ENCODE measurements around the gene LSM14B.
A peak's percentile ranks its signal among the peaks of the same experiment; 100 is the strongest.

Gene LSM14B

DNA sequence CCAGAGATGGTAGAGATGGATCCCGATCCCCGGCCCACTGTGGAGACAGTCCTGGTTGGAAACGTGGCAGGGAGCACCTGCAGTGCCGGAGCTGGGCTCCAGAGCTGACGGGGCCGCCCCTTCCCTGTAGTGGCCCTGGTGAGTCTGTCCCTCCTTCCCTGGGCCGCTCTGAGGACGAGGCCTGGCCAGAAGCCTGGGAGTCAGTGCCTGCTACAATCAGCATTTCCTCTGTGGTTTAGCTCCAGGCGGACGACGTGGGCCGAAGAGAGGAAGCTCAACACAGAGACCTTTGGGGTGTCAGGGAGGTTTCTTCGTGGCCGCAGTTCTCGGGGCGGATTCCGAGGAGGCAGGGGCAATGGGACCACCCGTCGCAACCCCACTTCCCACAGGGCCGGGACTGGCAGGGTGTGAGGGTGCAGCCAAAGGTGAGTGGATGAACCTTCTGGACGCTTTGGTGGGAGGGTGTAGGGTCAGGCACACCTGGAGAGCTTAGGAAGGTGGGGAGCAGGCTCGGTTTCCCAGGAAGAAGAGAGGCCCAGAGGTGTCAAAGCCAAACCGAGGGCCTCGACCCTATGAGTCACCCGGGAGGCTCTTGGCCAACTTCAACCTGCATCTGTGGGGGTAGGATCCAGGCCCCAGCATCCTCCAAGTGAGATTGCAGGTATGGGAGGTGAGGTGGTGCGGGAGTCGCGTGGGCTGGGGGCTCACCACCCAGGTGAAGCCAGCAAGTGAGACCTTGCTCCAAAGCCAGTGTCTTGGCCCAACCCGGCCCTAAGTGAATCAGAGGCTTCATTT lies 11.0 kb downstream of the LSM14B start:
- no peak for DNase-seq (ENCODE audit: low spot score)

DNA sequence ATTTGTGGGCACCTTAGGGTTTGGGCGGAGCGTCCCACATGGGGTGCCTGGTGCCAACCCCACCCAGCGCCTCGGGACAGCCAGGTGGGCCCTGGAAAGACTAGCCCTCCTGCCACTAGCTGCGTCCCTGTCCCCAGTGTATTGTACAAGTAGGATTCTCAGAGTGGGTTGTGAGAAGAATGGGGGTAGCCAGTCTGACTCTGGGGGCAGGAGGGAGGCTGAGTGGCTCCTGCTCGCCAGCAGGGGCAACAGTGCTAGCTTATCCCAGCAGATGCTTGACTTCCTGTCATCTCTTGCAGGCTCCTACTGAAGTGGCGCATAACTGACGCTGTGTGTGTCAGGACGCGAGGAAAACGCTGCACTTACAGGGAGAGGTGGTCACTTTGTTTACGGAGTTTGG lies 11.6 kb downstream of the LSM14B start:
- peak; percentile 40 for DNase-seq (ENCODE audit: low spot score)

DNA sequence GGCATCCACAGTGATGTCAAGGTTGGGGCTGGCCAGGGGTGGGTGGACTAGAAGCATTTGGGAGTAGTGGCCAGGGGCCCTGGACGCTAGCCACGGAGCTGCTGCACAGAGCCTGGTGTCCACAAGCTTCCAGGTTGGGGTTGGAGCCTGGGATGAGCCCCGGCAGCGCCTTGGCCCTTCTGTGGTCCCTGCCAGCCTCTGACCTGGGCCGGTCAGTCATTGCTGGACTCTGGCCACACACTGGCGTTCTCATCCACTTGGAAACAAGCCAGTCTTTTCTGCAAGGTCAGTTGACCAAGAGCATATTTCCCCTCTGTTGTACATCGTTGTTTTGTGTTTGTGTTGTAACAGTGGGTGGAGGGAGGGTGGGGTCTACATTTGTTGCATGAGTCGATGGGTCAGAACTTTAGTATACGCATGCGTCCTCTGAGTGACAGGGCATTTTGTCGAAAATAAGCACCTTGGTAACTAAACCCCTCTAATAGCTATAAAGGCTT lies 12.5 kb downstream of the LSM14B start:
- no peak for DNase-seq (ENCODE audit: low spot score)

DNA sequence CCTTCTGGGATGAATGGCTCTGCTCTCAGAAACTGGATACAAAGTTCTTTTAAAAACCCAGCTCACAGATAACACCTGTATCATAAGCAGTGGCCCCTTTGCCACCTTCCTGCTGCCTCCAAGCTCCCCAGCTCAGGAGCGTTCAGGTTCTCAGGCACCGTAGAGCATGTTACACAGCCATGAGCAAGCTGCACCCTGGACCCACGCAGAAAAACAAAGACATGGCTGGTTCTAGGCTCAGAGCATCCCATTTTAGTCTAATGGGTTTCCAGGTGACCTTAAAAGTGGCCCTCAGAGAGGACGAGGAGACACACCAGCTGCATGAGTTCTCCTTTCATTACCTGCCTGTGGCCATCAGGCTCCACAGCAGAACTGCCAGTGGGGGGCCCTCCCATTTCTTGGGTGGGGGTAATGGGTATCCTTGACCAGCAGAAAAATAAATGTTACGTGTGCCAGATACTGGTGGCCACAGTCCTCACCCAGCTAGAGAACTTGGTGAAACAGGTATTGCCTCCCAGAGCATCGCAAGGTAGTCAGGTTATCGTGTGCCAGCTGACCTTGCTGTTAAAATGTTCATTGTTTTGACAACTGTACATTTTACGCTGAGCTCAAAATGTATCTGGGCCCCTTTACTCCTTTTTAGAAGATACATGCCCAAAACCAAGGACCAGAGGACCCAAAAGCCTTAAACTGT lies 13.4 kb downstream of the LSM14B start:
- no peak for DNase-seq (ENCODE audit: low spot score)

DNA sequence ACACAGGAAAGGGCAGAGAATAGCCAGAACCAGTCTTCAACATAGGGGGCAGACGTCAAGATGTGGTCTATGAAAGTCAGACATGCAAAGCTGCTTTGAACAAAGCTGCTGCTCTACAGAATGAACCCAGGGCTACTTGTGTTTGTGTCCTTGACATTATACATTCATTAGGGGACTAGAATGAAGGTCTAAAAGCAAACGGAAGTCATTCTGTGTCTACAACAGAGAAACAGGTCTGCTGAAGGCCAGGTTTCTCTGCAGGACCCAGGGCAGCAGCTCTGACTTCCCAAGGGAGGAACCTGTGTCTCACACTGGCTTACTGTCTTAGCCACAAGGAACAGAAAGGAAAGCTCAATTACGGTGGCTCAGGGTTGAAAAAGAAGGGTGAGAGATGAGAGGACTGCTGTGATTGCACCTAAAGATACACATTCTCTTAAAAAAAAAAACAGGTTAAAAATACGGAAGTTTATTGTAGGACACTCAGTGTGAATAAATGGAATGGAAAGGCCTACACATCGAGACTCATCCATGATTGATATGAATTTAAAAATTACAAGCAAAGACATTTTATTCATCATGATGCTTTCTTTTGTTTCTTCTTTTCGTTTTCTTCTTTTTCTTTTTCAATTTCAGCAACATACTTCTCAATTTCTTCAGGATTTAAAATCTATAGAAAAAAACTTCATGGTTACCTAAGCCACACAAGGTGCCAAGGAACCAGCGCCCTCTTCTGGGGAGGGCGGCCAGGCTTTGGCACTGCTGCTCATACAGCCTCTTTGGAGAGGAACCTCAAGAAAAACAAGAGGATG lies 14.2 kb downstream of the LSM14B start:
- DNase-seq (ENCODE audit: low spot score): peak; percentile 67

DNA sequence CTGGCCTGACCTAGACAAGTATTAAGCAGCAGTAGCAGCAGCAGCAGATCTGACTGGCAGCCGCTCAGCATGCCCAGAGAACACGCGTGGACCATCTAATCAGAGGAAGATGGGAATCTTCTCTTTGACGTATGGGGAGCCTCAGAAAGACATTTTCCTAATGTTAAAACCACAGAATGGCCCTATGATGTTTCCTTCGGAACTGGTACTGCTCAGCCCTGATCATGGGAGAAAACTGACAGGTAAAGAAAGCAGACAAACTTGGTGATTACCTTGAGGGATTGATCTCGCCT lies 14.8 kb downstream of the LSM14B start:
- DNase-seq (ENCODE audit: low spot score): no peak

DNA sequence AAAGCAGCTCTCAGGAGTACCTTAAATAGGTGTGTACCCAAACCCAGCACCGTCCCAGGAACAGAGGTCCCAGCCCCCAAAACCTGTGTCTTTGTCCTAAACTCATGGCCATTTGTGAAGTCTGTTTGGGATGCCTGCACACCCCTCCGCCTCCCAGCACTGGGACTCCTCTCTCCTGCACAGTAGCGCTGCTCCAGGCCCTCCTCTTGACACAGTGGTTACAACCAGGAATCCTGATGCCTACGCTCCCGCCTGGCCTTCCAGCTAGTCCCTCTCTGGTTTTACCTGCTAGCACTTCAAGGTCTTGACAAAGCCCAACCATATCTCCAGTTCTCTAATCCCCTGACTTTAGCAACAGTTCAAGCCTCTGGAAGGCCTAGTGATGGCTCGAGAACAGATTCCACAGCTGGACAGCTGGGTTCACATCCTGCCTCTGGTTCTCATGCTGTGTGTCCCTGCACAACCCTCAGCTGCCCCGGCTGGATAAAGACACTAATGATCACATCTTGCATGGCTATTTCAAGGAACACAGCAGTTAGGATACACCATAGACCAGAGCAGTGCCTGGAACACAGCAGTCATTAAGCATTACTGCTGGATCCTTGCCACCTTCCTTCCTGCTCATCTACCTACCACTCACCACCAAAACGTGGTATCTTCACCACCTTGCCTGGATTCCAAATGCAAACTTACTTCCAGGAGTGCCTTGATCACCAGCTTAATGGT lies 15.4 kb downstream of the LSM14B start:
- no peak for DNase-seq (ENCODE audit: low spot score)

DNA sequence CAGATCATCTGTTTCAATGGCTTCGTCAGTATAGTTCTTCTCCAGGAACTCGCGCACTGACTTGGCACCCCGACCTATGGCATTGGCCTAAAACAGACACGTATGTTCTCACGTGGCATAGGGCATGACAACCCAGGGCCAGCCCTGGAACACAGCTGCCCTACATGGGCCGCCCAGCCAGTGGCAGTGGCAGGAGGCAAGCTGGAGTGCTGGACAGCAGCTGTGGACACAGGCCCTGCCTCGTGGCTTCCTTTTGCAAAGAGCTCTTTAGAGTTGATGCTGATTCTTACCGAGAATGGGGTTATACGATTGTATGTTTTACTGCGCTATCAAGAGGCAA lies 15.9 kb downstream of the LSM14B start:
- DNase-seq (ENCODE audit: low spot score): no peak

DNA sequence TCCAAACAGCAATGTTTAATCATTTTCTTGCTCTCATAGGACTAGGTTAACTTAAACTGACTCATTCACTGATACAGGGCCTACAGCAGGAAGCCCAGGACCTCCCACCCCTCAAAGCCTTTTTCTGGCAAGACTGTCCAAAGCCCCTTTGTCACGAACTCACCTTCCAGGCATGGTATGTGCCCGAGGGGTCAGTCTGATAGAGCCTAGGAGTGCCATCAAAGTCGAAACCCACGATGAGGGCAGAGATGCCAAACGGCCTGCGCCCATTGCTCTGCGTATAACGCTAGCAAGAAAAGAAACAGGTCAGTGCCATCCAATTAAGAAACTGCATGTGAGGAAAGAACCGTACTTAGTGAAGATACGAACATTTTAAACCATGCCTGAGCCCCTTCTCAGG lies 16.6 kb downstream of the LSM14B start:
- DNase-seq (ENCODE audit: low spot score): no peak

DNA sequence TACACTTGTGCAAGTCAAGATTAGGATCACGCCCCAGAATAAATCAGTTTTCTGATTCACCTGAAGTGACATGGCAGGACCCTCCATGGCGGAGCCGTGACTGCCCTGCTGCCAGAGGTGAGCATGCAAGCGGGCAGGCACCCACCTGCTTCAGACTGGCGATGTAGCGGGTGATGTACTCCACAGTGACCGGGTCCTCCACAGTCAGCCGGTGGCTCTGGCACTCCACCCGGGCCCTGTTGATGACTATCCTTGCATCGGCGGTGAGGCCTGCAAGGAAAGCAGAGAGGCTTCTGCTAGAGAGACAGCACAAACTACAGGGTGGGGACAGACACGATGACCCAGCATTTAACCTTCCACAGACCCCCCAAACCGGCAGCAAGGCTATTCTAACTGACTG lies 17.4 kb downstream of the LSM14B start:
- no peak for DNase-seq (ENCODE audit: low spot score)

DNA sequence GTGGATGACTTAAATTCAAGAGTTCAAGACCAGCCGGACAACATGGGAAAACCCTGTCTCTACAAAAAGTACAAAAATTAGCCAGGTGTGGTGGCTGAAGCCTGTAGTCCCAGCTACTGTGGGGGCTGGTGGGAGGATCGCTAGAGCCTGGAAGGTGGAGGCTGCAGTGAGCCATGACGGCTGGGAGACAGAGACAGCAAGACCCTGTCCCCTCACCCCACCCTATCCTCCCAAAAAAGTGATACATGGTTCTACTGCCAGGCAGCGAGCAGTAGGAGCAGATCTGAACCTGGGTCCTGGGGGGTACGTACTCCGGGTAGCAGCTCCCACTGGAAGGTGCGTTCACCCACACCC lies 18.7 kb downstream of the LSM14B start:
- DNase-seq (ENCODE audit: low spot score): no peak

DNA sequence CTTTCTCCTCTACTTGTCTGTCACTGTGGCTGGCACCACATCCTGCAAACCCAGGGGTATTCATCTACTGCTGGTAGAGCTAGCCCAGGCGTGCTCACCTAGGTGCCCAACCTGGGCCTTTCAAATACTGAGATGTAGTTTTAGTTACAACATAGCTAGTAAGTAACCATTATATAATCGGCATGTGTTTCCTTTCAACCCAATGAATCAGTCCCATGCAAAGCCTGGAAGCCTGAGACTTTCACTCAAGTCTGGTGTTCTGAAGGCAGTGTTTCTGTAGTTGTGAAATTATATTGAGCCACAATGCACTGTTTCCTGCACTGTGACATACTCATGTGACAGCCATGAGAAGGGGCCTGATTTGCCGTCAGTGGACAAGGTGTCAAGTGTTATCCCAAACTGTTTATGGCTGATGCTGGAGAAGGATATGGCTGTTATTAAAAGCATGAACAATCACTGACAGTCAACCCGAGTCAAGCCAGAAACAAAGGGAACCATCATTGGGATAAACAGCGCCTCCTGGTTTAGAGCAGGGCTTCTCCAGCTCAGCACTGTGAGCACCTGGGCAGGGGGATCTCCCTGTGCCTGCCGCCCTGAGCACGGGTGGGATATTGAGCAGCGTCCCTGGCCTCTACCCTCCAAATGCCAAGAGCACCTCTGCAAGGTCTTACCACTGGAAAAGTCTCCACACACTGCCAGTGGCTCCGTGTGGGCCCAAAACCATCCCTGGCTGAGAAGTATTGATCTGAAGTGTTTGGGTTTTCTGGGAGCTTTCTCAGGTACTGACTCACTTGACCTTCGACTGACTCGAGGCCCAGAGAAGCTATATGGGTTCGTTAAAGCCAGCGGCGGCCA lies 19.3 kb downstream of the LSM14B start:
- no peak for DNase-seq (ENCODE audit: low spot score)

DNA sequence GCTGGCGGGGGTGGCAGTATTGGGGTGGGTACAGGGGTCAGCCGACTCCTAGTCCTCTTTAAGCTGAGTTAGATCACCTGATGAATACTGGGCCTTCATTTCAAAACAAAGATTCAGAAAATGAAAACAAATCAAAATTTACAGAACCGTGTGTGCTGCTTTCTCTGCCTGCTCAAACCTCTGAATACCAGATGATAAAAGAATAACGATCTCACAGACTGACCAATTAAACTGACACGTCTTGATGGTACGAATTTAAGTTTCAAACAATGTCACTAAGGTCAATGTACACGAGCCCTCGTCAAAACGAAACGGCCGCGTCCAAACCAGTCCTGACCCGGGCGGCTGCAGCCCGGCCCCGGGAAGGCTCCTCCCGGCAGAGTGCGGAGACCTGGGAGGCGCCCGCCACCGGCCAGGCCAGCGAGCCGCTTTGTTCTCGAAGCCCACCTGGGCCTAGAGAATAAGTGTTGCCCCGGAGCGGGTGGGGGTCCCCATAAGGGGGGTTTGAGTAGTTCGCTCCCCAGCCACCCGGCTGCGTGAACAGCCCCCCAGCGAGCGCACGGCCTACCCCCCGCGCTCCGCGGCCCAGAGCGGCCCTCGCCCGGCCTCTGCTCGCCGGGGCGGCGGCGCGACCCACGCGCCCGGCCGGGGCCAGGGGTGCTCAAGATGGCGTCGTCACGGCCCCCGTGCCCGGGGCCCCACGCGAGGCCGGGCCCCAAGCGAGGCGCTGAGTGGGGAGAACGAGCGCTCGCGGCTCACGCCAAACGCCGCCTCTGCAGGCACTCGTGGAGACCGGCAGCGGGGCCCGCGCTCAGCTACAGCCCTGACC lies 20.2 kb downstream of the LSM14B start:
- DNase-seq (ENCODE audit: low spot score): peak; percentile 31

DNA sequence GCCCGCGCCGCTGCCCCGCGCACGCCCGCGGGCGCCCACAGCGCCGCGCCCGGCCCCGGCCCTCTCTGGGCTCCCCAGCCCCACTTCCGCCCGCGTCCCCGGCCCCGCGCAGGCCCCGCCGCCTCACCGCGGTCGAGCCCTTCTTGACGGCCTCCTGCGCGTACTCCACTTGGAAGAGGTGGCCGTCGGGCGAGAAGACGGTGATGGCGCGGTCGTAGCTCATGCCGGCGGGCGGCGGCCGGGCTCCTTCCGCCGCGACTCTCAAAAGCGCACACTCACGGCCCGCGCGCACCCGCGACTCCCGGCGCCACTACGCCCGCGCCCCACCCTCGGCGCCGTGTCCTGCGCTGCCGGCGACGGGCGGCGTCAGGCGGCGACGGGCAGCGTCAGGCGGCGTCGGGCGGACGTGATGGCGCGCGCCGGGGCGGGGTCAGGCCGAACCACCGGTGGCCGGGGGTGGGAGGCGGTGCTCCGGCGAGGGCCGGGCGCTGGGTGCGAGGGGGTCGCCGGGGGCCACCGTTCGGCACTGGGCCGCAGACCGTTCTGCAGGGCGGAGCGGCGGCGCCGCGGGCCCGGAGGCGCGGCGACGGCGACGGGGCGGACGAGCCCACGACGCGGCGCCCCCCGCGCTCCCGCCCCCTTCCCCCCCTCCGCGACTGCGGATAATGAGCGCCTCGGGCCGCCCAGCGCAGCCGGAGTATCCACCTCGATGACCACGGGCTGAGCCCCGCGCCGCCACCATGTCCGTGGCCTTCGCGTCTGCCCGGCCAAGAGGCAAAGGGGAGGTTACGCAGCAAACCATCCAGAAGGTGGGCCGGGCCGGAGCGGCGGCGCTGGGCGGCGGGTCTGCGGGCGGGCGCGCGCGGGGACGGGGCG lies 21.0 kb downstream of the LSM14B start, which contains the start of the genes PSMA7 and SS18L1:
Gene PSMA7 (minus strand): TSS at position 314 of the 876 bp plus-strand sequence. CDS start 91 bp downstream, at position 223.
Gene SS18L1 (plus strand): TSS at position 689 of the 876 bp plus-strand sequence. CDS start 52 bp downstream, at position 741.
- DNase-seq (ENCODE audit: low spot score): peak; percentile 91

DNA sequence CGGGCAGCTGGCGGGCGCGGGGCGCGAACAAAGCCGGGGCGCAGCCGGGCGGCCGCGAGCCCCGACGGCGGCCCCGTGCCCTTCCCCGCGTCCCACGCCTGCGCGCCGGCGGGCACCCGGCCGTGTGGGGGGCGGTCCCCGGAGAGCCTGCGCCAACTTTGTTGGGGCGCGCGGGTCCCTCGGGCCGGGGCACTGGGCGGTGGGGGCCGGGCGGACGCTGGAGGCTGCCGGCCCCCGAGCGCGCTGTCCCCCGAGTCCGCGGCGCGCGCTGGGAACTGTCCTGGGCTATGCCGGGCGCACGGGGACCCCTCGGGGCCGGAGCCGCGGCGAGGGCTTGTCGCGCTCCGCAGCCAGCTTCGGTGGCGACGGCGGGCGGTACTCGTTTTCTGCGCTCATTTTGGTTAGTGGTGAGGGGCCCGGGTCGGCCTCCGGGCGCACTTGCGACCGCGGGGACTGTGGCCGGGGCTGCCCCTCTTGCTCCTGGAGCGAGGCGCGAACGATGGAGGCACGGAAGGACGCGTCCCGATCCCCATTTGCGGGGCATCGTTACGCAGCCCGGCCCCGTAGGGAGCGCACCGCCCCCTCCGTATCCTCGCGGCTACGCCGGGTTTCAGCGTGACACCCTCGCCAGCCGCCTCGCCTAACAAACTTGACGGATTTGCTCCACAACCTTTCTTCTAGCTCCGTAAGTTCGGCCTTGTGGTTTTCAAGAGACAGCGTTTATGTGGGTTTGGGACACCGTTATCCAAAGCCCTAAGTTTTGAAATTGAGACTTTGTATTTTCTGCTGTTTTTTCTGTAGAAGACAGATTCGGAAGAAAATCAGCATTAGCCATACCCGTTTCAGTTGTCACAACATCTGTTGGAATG lies 21.9 kb downstream of the LSM14B start:
- peak; percentile 82 for DNase-seq (ENCODE audit: low spot score)

DNA sequence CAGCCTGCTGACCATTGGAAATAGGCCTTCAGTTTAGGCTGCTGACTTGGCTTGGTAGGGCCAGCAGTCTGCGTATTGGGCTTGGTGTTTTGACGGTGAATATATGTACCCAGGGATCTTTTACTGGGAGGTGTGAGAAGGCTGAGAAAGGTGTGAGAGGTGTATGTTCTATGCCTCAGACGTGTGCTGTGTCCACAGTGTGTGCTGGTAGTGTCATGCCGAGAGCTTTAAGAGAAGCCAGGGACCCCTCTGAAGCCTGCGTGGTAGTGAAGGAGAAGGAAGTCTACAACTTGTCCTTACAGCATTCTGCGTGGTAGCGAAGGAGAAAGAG lies 23.4 kb downstream of the LSM14B start:
- DNase-seq (ENCODE audit: low spot score): no peak

DNA sequence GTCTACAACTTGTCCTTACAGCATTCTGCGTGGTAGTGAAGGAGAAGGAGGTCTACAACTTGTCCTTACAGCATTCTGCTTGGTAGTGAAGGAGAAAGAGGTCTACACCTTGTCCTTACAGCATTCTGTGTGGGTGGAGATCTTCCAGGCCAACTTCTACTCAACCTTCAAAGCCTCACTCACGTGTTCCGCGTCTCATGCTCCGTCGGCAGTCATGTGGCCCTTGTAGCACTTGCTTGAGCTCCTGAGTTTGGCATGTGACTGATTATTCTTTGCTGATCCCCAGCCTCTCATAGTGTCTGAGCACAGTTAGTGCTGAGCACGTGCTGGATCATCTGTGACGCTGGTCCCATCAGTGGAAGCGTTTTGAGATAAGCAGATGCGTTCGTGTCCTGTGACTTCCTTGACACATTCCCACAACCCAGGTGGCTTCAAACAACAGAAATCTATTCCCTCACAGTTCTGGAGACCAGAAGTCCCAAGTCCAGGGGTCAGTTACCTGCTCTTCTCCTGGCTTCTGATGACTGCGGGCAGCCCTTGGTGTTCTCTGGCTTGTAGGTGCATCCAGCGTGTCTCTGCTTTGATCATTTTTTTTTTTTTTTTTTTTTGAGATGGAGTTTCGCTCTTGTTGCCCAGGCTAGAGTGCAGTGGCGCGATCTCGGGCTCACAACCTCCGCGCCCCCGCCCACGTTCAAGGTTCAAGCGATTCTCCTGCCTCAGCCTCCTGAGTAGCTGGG lies 23.9 kb downstream of the LSM14B start:
- no peak for DNase-seq (ENCODE audit: low spot score)

DNA sequence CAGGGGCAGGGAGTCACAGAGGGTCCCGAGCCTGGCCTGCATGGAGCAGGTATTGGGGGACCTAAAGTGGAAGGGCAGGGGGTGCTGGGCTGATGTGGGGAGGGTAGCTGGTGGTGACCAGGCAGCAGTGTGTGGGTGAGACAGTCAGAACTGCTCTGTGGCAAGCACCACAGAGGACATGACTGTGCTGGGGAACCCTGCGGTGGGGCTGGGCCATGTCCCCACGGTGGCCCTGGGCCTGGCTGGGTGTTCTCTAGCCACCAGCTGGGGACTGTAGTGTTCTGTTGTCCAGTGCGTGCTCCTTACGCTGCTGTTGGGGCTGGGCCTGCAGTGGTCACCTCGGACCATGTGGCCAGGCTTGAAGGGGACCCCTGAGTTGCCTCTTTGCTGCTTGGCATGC lies 24.9 kb downstream of the LSM14B start:
- no peak for DNase-seq (ENCODE audit: low spot score)

Data from hepatic stellate cell (primary cell).